ENCODE measurements around the gene TRAPPC2.

The TRAPPC2 gene

GRCh38 chrX:13664020-13664419 is 70.4 kb downstream of the TRAPPC2 start:
- DNase-seq: no peak

- no peak for DNase-seq
Measured at GRCh38 chrX:13662355-13662791, 72.0 kb downstream of the TRAPPC2 start.
